Heart right ventricle (tissue), 16 donors: ENCODE measurements around the gene ADAM23. TPM values are rescaled to one million over a fixed set of nuclear protein-coding genes. Genes with fewer than 3 reads are reported as not detected.

Experiments used
- ATAC-seq, 8 donors: fragments of 200-7000 bp; cut with Tn5 transposase; one replicate each; pipeline ENCODE4 v1.9.1; 2020; ENCODE audit warnings: mild to moderate bottlenecking in 8 of 8, moderate library complexity in 8 of 8, moderate number of reproducible peaks in 1 of 8
- DNase-seq, 2 donors: peaks; one replicate each; pipeline ENCODE4 v3.0.0-alpha.2; 2020
- H3K27ac ChIP-seq, 10 donors: fragments of 200-600 bp; sonication (generic) in 2 of 10; one replicate each; pipeline versions ENCODE4 v1.5.0 to v1.8.0; 2020 to 2022; ENCODE audit warnings: mild to moderate bottlenecking in 3 of 10
- H3K27me3 ChIP-seq, 7 donors: fragments of 200-600 bp; one replicate each; pipeline ENCODE4 v1.8.0; 2021 to 2022; ENCODE audit warnings: mild to moderate bottlenecking in 2 of 7
- H3K36me3 ChIP-seq, 9 donors: fragments of 200-600 bp; sonication (generic) in 1 of 9; one replicate each; pipeline versions ENCODE4 v1.5.0 to v1.8.0; 2020 to 2022; ENCODE audit warnings: mild to moderate bottlenecking in 2 of 9
- H3K4me1 ChIP-seq, 9 donors: fragments of 200-600 bp; sonication (generic) in 1 of 9; one replicate each; pipeline versions ENCODE4 v1.5.0 to v1.8.0; 2020 to 2022; ENCODE audit warnings: mild to moderate bottlenecking in 4 of 9
- H3K4me3 ChIP-seq, 10 donors: fragments of 200-600 bp; sonication (generic) in 2 of 10; one replicate each; pipeline versions ENCODE4 v1.5.0 to v1.8.0; 2020 to 2022; ENCODE audit warnings: mild to moderate bottlenecking in 7 of 10, moderate library complexity in 2 of 10
- H3K9me3 ChIP-seq, 11 donors: fragments of 200-600 bp in 10 of 11; sonication (generic) in 2 of 11; one replicate each; pipeline versions ENCODE4 v1.5.0 to v1.8.0; 2013 to 2022; ENCODE audit warnings: mild to moderate bottlenecking in 2 of 11, control low read depth in 1 of 11, moderate library complexity in 1 of 11
- CTCF ChIP-seq, 9 donors: fragments of 200-600 bp; sonication (generic) in 2 of 9; IDR thresholded peaks; one replicate each; pipeline versions ENCODE4 v1.5.0 to v1.8.0; 2021 to 2022; ENCODE audit warnings: antibody characterized with exemption in 9 of 9, mild to moderate bottlenecking in 5 of 9, moderate library complexity in 1 of 9
- WGBS, 2 donors: extraction: QIAGEN DNeasy Blood & Tissue Kit; methylation state at CpG; one replicate each; pipeline ENCODE4 v1.1.7; 2013; ENCODE audit warnings: inconsistent platforms in 1 of 2; 5-methylcytosine and 5-hydroxymethylcytosine counted together
- intact Hi-C, 10 donors: fragments of 100-400 bp; cut with DNase I; formaldehyde crosslinking; loops; one replicate each; pipeline versions ENCODE4 v1.11.1 to v1.14.2; 2022
- polyA plus RNA-seq, 2 donors: library from polyadenylated mRNA; stranded (reverse); fragments of 200-250 nt; gene quantifications; one replicate each; pipeline ENCODE4 v1.2.3, GENCODE V29; 2013
- total RNA-seq, 10 donors: library from RNA; stranded (reverse); fragmentation: NEBNext Ultra II Directional in 3 of 10; extraction: Animal tissue kit (Norgen Biotek cat#: 25700) in 3 of 10; gene quantifications; one replicate each; pipeline versions ENCODE4 v1.2.1 to v1.2.4, GENCODE V29; 2021 to 2023
- donor health status: Arrhythmogenic right ventricular cardiomyopathy.
- donor health status: ischemic (EF 13 %, LVEDD 7.1; RV severe dilation, severe dysfunction).
- donor health status: healthy with polysubstance abuse.
- donor health status: DM: no; HTN: yes; CAD: no.
- donor health status: DM: no; HTN: no; CAD: no.
- donor health status: ischemic (EF 25% LVEDD 6.9; RV normal size, moderate dysfunction).
- donor health status: ischemic (EF 25% LVEDD 5.7; RV mildly dilated, moderate dysfunction).
- donor health status: healthy.
- donor health status: DM: yes; HTN: yes; CAD: no.
- donor health status: Ischemic cardiomyopathy.
- donor health status: ischemic (EF 35%, LVEDD 5.7; RV mildly dilated, moderate dysfunction).
- donor health status: nonischemic (EF 11% LVEDD 7.7; RV severe dilation, severe dysfunction).
- donor health status: DM: yes; HTN: yes; CAD: no.
- donor health status: PGD.
- donor health status: ischemic (EF 29% LVEDD 5.4; RV normal size, mild dysfunction).
- donor health status: nonischemic (EF 23%, LVEDD 6.1; RV moderate dilation, normal function).

Gene ADAM23
- total and polyA plus RNA-seq, 12 donors: 11.9 to 101 (median 66.2) TPM

GRCh38 chr2:206561962-206562361 lies 118.6 kb downstream of the ADAM23 start:
- Histone ChIP-seq H3K27ac (no peak overlapping the region), H3K9me3 (no peaks in the 10 kb centered on the region), H3K4me1 (no peaks in the 10 kb centered on the region), H3K36me3 (peaks cover 0 to 20% (median 0%) of the 10 kb centered on the region in 9 donors), H3K27me3 (no peaks in the 10 kb centered on the region), H3K4me3 (no peak overlapping the region)
- ATAC-seq (no peak), DNase-seq (no peak)
- intact Hi-C loops: no loop called here
- TF ChIP-seq CTCF (IDR thresholded peaks at IDR 0.05): no peak
- 93 to 98% methylated on average over 1 of the region's 1 CpG for WGBS, 2 donors

- Histone ChIP-seq H3K27ac (no peak overlapping the region), H3K27me3 (no peaks in the 10 kb centered on the region), H3K4me1 (no peaks in the 10 kb centered on the region), H3K9me3 (no peaks in the 10 kb centered on the region), H3K36me3 (peaks cover 0 to 24% (median 0%) of the 10 kb centered on the region in 9 donors), H3K4me3 (no peak overlapping the region)
- DNase-seq (no peak), ATAC-seq (no peak)
- WGBS, 2 donors: 79 to 82% methylated on average over 2 of the region's 2 CpGs
- no peak for TF ChIP-seq CTCF (IDR thresholded peaks at IDR 0.05)
- intact Hi-C loops: no loop called here
Measured at GRCh38 chr2:206562375-206562774, 119.0 kb downstream of the ADAM23 start.

- WGBS, 2 donors: 81 to 94% methylated on average over 2 of the region's 2 CpGs
- H3K4me3 ChIP-seq: no peak overlapping the region
- no peak for DNase-seq
- intact Hi-C loops: no loop called here
- no peaks in the 10 kb centered on the region for H3K27me3 ChIP-seq
- H3K9me3 ChIP-seq: no peaks in the 10 kb centered on the region
- ATAC-seq: no peak
- no peak for TF ChIP-seq CTCF (IDR thresholded peaks at IDR 0.05)
- no peaks in the 10 kb centered on the region for H3K4me1 ChIP-seq
- H3K36me3 ChIP-seq: peaks cover 0 to 28% (median 0%) of the 10 kb centered on the region in 9 donors
- no peak overlapping the region for H3K27ac ChIP-seq
Measured at GRCh38 chr2:206563374-206563773, 120.0 kb downstream of the ADAM23 start.

GRCh38 chr2:206565666-206566065 lies 122.3 kb downstream of the ADAM23 start:
- no peak for TF ChIP-seq CTCF (IDR thresholded peaks at IDR 0.05)
- H3K27me3 ChIP-seq: no peaks in the 10 kb centered on the region
- H3K9me3 ChIP-seq: no peaks in the 10 kb centered on the region
- ATAC-seq (no peak), DNase-seq (no peak)
- H3K4me1 ChIP-seq: no peaks in the 10 kb centered on the region
- WGBS, 2 donors: 78 to 89% methylated on average over 4 of the region's 4 CpGs
- peaks cover 0 to 23% (median 0%) of the 10 kb centered on the region in 9 donors for H3K36me3 ChIP-seq
- H3K4me3 ChIP-seq: no peak overlapping the region
- intact Hi-C loops: no loop called here
- no peak overlapping the region for H3K27ac ChIP-seq
